Testis (tissue), 2 donors: ENCODE results near the gene GPX2.

ENCODE experiments used
- CTCF ChIP-seq, 3 experiments: fragments of 450-650 bp in 2 of 3; fragments of 200-600 bp in 1 of 3; sonication (generic) in 1 of 3; IDR thresholded peaks; one replicate each; pipeline ENCODE4 v1.5.1; 2016 to 2019; ENCODE audit warnings: antibody characterized with exemption in 3 of 3, mild to moderate bottlenecking in 2 of 3, moderate library complexity in 1 of 3
- POLR2A ChIP-seq: fragments of 450-650 bp; IDR thresholded peaks from one replicate; pipeline ENCODE4 v1.6.1; 2017; ENCODE audit warnings: antibody characterized with exemption, mild to moderate bottlenecking, moderate library complexity

GRCh38 chr14:64944041-64944440 is 1.5 kb upstream of the GPX2 start:
- no peak for TF ChIP-seq CTCF (IDR thresholded peaks at IDR 0.05)
- no peak for TF ChIP-seq POLR2A
